HG03432 (cell line): ENCODE data around the gene ADSL.

Source experiments
- ATAC-seq: cut with Tn5 transposase; IDR thresholded peaks from one replicate; pipeline ENCODE4 v1.9.1; 2021; ENCODE audit warnings: mild to moderate bottlenecking, moderate library complexity; ENCODE audit not compliant: unreplicated experiment

The ADSL gene

GRCh38 chr22:40326905-40327735 is 19.2 kb upstream of the ADSL start:
- no peak for ATAC-seq

- no peak for ATAC-seq
Measured at GRCh38 chr22:40328546-40329456, 17.5 kb upstream of the ADSL start.

GRCh38 chr22:40329466-40329865 is 16.8 kb upstream of the ADSL start:
- ATAC-seq: no peak

- ATAC-seq: no peak
Measured at GRCh38 chr22:40330086-40330485, 16.2 kb upstream of the ADSL start.

- ATAC-seq: no peak
Measured at GRCh38 chr22:40330615-40331014, 15.7 kb upstream of the ADSL start.

- ATAC-seq: no peak
Measured at GRCh38 chr22:40331706-40332105, 14.6 kb upstream of the ADSL start.

- ATAC-seq: no peak
Measured at GRCh38 chr22:40332319-40332781, 13.9 kb upstream of the ADSL start.

- no peak for ATAC-seq
Measured at GRCh38 chr22:40334060-40334459, 12.2 kb upstream of the ADSL start.

- ATAC-seq: no peak
Measured at GRCh38 chr22:40334899-40335298, 11.4 kb upstream of the ADSL start.

- no peak for ATAC-seq
Measured at GRCh38 chr22:40335358-40335757, 10.9 kb upstream of the ADSL start.

GRCh38 chr22:40340044-40340443 is 6.3 kb upstream of the ADSL start:
- no peak for ATAC-seq

- no peak for ATAC-seq
Measured at GRCh38 chr22:40341604-40342003, 4.7 kb upstream of the ADSL start.

- ATAC-seq: no peak
Measured at GRCh38 chr22:40342521-40342920, 3.8 kb upstream of the ADSL start.

GRCh38 chr22:40345271-40345670 is 1.0 kb upstream of the ADSL start:
- ATAC-seq: no peak

- ATAC-seq: peak; percentile 30
Measured at GRCh38 chr22:40345815-40346184, 500 bp upstream of the ADSL start.

- no peak for ATAC-seq
Measured at GRCh38 chr22:40347300-40347699, 1.0 kb downstream of the ADSL start.

- no peak for ATAC-seq
Measured at GRCh38 chr22:40348025-40348658, 1.8 kb downstream of the ADSL start.

- no peak for ATAC-seq
Measured at GRCh38 chr22:40352763-40353162, 6.5 kb downstream of the ADSL start.

GRCh38 chr22:40361100-40361499 is 14.8 kb downstream of the ADSL start:
- ATAC-seq: no peak

GRCh38 chr22:40363059-40363458 is 16.8 kb downstream of the ADSL start:
- ATAC-seq: no peak

- no peak for ATAC-seq
Measured at GRCh38 chr22:40364431-40364830, 18.1 kb downstream of the ADSL start.
